Stimulated activated CD4-positive, alpha-beta T cell treated with anti-CD3 and anti-CD28 coated beads, TNF-alpha, amount 100 ng/mL, for 1 hour (primary cell): ENCODE results near the gene NTMT1.
"Not testable (repeated sequence)": the region's sequence is repeated elsewhere in the genome, so short reads cannot be mapped to it uniquely, and the experiment has no call there.

ENCODE experiments used
- DNase-seq, 3 donors: peaks; one replicate each; pipeline ENCODE4 v3.0.0-alpha.2; 2020; ENCODE audit warnings: low read depth in 3 of 3, low spot score in 1 of 3

The NTMT1 gene

DNA sequence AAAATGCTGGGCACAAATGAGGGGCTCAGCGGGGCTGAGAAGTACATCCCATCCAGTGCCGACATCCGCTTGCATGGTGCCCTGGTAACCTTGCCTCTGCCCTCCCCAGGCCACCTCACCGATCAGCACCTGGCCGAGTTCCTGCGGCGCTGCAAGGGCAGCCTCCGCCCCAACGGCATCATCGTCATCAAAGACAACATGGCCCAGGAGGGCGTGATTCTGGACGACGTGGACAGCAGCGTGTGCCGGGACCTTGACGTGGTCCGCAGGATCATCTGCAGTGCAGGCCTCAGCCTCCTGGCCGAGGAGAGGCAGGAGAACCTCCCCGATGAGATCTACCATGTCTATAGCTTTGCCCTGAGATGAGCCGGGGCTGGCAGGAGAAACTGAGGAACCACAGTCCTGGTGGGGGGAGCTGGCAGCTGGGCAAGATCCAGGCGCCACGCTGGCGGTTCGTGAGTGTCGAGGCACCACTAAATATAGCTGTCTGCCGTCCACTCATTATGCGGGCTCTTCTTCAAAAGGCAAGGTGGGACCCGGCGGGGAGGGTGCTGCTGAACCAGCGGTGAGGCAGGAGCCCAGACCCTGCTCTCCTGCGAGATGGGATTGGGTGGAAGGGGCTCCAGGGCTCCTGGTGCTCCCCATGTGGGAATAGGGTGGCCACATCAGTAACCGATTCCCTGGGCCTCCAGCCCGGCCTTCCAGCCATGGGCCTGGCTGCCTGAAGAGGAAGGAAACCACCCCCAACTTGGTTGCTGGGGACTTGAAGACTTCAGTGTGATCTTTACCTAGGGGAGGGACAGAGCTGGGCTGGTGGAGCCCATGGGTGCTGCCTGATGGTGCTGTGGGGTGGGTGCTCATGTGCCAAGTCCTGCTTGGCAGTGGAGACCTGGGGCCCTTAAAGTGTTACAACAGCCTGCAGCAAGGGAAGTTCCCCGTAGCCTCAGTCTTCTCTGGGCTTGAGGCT lies 9.4 kb downstream of the NTMT1 start:
- no peak for DNase-seq

DNA sequence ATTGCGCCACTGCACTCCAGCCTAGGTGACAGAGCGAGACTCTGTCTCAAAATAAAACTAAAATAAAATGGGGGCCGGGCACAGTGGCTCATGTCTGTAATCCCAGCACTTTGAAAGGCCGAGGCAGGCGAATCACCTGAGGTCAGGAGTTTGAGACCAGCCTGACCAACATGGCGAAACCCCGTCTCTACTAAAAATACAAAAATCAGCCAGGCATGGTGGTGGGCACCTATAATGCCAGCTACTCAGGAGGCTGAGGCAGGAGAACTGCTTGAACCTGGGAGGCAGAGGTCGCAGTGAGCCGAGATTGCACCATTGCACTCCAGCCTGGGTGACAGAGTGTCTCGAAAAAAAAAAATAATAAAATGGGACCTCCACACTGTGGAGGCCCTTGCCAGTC lies 10.4 kb downstream of the NTMT1 start:
- not testable (repeated sequence) for DNase-seq

DNA sequence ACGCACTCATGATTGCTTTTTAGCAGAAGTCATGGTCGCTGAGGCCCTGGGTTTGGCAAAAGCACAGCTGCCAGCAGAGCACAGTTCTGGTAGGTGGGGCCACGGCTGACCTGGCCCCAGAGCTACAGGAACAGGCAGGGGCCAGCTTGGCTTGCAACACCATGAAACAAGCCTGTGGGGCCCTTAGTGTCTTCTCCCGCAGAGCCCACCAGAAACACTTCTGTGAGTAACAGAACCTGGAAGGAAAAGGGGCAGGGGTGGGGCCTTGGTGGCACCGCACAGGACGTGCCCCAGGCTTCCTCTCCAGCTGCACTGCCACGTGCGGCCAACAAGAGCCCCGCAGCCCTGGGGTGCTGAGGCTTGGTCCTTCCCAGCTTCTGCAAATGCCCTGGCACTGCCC lies 11.1 kb downstream of the NTMT1 start:
- no peak for DNase-seq

DNA sequence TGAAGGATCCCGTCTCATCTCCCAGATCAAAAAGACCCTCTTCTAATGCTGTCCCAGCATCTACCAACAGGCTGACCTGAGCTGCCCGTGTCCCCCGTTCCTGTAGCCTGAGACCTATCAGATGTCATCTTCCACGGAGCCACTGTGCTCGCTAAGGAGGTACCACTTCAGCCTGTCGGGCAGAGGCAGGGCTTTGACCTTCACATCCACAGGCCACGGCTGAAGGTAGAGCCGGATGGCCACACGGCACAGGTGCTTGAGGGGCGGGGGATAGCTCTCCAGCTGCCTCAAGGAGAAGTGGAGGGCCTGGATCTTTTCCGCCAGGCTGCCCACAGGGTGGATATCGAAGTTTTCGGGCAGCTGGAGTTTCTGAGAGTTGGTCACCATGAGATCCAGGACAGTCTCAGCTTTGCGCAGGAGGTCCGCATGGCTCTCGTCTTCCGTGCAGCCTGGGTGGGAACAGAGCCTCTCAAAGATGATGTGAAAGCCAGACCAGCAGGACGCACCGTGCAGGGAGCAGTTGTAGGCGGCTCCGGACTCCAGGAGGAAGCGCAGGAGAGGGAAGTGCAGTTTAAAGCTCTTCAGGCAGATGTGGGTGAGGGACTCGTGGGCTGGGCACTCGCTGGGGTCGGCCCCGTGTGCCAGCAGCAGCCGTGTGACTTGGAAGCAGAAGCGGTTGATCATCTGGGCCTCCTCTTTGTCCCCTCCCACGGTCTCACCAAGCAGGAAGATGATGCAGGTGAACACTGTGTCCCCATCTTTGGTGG lies 11.9 kb downstream of the NTMT1 start:
- DNase-seq, result no peak

DNA sequence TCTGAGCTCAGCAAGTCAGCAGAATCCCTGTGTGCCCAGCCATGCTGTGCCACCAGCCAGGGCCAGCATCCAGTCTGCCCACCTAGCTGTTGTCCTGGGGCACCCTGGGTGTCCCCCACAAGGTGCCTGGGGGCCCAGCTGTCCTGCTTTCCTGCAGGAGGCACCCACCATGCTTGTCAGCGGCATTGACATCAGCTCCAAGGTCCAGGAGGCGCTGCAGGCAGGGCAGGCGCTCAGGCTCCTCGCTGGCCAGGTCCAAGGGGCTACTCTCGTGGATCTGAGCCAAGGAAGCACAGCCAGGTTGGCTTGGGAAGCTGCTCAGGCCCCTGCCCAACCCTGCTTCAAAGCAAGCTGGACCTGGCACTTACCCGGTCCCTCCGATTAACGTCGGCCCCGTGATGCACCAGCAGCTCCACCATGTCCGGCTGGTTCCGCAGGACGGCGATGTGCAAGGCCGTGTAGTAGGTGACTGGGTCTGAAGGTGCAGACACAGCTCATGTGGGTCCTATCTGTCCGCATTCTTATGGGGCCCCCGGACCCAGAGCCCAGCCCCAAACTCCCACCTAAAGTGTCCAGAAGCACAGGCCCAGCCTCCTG lies 13.2 kb downstream of the NTMT1 start:
- no peak for DNase-seq

- no peak for DNase-seq
Observed at GRCh38 chr9:129639756-129640085, 13.8 kb downstream of the NTMT1 start.

DNA sequence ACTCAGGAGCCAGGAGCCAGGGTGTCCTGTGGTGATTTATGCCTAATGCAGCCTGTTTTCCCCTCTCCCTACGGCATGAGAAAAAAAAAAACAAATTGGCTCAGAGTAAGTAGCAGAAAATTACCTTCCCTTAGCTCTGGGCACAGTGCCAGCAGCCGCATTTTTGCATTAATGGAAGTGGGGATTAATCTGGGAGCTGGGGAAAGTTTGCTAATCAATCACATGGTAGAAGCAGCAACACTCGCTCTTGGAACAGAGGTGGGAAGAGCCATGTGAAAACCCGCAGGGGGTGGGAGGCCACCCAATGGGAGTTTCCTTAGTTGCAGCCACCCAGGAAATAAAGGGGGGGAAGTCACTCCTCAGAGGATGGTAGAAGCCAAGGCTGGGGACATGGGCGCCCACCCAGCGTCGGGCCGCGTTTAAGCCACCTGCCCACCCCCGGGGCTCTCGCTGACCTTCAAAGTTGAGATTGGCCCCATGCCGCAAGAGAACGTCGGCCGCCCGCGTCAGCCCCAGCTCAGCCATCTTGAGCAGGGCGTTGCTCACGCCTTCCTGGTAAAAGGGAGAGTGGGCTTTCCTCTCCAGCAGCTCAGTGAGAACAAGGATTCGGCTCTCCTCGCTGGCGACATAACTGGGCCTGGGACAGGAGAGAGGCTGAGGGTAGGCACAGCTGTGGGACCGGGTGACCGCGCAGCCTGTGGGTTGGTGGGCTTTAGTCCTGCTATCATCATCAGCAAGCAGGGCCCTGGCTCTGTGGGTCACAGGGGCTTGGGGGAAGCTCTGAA lies 14.3 kb downstream of the NTMT1 start:
- DNase-seq, result no peak

DNA sequence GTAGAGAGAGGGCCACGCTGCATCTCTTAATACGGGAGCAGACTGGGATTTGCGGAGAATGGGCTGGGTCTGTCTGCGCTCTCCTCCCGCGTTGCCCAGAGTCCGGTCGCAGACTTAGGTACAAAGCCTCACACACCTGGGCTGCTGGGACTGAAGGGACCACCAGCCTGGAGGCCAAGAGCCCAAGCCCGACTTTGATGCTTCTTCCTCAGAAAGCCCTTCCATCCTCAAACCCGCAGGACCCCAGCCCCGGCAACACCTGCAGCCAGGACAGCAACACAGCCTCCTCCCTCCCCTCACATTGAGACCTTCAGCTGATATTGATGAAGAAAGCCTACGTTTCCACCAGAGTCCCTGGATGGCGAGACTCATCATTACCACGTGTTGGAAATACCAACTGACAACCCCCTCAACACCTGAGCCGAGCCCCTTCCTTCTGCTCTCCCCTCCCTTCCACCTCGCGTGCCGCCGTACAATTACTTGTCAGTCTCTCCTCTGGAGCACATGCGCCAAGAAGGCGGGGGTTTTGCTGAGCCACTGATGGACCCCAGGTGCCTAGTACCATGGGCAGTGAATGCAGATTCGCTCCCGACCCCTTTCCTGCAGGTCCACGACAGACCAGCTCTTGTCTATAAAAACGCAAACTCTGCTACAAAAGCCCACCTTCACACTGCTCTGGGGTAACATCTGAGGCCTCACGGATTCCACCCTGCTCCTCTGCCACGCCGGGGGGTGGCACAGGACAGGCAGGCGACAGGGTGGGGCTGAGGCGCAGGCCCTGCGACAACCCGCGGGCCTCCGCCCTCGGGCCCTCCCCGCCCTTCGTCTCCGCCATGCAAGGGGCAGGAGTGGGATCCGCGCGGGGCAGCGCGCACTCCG lies 15.1 kb downstream of the NTMT1 start:
- no peak for DNase-seq

DNA sequence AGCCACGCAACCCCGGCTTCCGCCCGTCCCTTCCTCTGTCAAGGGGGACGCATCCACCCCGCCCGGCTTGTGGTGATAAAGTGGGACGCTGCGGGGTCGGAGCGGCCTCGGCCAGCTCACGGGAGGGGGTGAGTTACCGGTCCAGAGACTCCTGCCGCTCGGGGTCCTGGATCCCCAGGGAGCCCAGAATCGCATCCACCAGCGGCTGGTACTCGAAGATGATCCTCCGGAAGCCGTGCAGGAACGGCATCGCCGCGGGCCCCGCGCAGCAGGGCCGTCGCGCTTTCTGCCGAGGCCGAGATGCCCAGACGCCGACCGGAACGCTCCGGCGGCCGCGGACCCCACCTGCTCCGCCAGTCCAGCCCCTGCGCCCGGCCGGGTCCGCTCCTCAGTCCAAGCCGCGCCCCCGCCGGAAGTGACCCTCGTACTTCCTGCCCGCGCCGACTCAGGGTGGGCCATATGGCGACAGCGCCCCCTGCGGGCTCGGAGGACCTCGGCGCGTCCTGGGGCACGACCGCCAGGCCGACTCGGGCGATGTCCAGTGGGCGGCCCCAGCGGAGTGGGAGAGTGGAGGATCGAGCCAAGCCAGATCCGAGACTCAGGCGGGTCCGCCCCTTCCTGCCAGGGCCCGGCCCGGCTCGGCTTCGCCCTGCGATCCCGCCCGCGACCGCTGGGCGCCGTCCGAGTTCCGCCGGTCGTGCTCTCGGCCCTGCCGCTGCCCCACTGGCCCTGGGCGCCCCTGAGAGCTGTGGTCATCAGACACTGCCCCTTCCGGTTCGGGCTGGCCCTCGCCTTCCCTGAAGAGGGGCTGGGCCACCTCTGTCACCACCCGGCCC lies 16.0 kb downstream of the NTMT1 start, which contains the start of gene ASB6:
ASB6 (minus strand) TSS at position 402 of the 836 bp plus-strand sequence; CDS start at position 250, 152 bp downstream.
- peak; percentile 74 to 97 (median 78) for DNase-seq

DNA sequence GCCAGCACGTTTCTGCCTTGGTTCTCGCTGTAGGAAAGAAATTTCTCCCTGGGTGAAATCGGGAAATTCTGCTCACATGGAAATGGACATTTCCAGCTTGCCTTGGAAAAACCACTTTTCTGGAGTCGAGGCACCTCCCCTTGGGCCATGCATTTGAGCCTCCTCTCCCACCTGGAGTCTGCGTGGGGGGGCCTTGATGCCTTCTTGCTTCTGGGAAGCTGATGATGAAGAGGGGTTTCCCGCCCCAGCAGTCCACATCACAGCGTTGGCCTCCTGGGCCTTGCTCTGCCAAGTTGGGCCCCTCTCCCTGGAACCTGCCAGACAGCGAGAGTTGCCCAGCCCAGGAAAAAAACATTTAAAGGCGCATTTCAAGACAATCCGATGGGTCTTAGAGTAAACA lies 17.7 kb downstream of the NTMT1 start:
- DNase-seq, result no peak

DNA sequence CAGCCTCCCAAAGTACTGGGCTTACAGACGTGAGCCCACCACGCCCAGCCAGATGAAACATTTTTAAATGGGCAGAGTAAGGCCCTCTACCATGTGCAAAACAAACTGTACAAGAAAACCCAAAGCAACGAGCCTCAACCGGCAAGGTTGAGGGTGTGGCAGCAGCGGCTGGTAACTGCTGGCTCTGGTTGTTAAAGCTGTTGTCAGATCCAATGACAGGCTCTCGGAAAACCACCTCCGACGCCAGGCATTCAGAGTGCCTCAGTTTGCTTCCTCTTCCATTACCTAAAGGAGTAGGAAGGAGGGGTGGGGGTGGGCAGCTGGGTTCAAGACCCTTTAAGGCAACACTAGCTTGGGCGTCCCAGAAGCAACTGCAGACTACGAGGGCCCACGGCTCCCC lies 18.4 kb downstream of the NTMT1 start:
- no peak for DNase-seq

GRCh38 chr9:129644902-129645301 lies 18.9 kb downstream of the NTMT1 start:
- DNase-seq, result no peak

DNA sequence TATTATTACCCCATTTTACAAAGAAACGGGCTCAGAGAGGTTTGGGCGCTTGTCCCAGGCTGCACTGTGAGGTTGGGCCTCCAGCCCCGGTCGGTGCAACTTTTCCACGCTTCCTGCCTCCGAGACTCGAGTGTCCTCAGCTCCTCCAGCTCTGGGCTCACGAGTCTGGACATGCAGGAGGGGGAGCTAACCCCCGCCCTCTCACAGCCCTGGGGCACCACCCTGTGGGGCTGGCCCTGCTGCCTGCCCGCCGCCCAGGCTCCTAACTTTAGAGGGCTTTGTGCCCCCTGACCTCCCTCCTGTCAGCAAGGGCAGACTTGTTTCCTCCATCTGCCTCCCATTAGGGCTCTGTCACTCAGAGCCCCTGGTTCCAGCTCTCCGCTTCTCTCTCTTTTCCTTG lies 20.3 kb downstream of the NTMT1 start:
- no peak for DNase-seq

DNA sequence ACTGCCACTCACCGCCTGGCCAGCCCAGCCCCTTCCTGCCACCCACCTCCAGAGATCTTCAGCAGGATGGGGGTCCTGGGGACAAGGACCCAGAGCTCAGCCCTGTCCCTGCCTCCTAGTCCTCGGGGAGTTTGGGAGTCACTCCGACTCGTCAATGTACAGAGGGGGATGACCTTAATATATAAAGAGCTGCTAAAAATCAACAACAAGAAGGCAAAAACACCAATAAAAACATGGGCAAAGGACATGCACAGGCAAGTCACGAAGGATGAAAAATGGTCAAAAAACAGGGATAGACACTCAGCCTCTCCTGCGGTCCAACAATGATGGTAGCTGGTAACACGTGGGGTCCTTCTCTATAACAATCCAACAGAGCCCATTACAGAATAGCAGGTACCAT lies 20.7 kb downstream of the NTMT1 start:
- no peak for DNase-seq

- no peak for DNase-seq
Observed at GRCh38 chr9:129647635-129648034, 21.7 kb downstream of the NTMT1 start.

DNA sequence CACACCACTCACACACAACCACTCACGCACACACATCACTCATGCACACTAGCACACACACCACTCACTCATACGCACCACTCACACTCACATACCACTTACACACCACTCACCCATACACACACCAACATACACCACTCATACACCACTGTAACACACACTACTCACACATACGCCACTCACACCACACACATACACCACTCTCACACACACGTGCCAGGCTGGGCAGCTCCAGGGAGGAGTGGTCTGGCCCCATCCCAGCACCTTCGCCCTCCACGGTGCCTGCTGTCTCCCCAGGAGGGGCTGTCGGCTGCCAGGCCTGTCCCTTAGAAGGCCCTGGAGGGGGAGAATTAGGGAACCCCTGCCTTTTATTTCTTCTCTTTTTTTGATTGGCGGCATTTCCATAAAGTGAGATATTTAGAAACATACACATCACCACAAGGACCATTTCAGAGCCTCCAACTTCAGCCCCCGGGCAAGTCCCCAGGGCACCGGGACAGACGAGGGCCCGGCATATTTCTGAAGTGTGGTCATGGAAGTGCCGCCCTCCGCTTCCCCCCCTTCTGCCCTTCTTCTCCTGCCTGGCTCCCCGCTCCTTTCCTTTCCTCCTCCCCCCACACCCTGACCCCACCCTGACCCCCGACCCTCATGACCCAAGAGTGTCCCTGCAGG lies 22.3 kb downstream of the NTMT1 start:
- no peak for DNase-seq

DNA sequence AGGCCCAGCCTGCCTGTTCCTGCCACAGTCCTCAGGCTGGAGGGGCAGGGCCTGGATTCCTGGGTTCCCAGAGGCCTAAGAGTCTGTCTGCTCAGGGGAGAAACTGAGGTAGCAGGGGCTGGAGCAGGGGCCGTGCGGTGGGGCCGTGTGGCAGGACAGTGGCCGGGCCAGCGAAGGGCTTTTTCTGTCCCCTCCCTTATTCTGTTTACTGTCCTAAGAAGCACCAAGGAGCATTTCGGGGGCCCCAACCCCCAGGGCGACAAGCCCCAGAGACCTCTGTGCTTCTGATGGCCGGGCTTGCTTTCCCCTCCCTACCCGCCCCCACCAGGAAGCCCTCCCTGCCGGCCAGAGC lies 22.8 kb downstream of the NTMT1 start:
- no peak for DNase-seq

- DNase-seq, result no peak
Observed at GRCh38 chr9:129649726-129650679, 24.0 kb downstream of the NTMT1 start.
